Measurements from ENCODE around the gene IFRD2.

DNA sequence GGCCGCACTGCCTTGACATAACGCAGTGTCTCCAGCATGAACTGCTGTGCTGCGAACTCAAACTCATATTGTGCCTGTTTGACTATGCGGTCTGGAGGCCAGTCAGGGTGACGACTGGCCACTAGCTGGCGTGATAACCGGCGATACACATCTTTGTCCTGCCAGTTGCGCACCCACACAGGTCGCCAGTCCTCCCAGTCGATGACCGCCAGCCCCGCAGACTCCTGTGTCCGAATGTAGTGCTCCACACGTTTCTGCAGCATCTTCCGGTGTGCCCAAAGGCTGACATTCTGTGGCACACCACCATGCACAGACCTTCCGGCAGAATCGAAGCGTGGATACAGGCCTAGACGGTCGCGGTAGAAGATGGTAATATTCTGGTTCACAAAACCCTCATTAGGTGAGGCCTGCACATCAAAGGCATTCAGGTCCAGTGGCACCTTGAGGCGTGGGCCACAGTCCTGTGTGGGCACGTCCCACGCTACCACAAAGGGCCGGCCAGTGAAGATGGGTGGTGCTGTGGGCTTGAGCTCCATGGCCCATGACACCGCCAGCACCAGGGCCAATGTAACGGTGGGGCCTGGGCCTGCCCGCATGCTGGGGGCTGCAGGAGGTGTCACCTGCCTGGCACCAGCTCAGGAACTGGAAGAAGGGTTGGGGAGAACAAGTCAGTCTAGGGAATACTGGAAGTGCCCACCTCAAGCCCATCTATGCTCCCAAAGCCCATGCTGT lies 27.8 kb upstream of the IFRD2 start:
- TF ChIP-seq, protein P1, sequence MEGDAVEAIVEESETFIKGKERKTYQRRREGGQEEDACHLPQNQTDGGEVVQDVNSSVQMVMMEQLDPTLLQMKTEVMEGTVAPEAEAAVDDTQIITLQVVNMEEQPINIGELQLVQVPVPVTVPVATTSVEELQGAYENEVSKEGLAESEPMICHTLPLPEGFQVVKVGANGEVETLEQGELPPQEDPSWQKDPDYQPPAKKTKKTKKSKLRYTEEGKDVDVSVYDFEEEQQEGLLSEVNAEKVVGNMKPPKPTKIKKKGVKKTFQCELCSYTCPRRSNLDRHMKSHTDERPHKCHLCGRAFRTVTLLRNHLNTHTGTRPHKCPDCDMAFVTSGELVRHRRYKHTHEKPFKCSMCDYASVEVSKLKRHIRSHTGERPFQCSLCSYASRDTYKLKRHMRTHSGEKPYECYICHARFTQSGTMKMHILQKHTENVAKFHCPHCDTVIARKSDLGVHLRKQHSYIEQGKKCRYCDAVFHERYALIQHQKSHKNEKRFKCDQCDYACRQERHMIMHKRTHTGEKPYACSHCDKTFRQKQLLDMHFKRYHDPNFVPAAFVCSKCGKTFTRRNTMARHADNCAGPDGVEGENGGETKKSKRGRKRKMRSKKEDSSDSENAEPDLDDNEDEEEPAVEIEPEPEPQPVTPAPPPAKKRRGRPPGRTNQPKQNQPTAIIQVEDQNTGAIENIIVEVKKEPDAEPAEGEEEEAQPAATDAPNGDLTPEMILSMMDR (conservative IDR thresholded peaks at IDR 0.05), result no peak
- no peak for TF ChIP-seq ZFX (IDR thresholded peaks at IDR 0.05)
